ENCODE measurements around the gene ERV3-1. TPM values are rescaled to one million over a fixed set of nuclear protein-coding genes. Genes with fewer than 3 reads are reported as not detected.
"Not testable (repeated sequence)": the region's sequence is repeated elsewhere in the genome, so short reads cannot be mapped to it uniquely, and the experiment has no call there.

The ERV3-1 gene
- polyA plus RNA-seq, 3 donors, result 26.7 to 59.5 (median 28.8) TPM

- DNase-seq (ENCODE audit: extremely low read depth in 1 of 11, low read depth in 9 of 11, low spot score in 4 of 11), result peak in 5 of 11 donors; percentile 15 to 52 (median 30)
Measured at GRCh38 chr7:64951250-64951848, 55.1 kb downstream of the ERV3-1 start.

GRCh38 chr7:64950673-64951072 is 55.8 kb downstream of the ERV3-1 start:
- not testable (repeated sequence) for DNase-seq (ENCODE audit: extremely low read depth in 1 of 11, low read depth in 9 of 11, low spot score in 4 of 11)

GRCh38 chr7:64948774-64949173 is 57.7 kb downstream of the ERV3-1 start:
- DNase-seq (ENCODE audit: extremely low read depth in 1 of 11, low read depth in 9 of 11, low spot score in 4 of 11), result not testable (repeated sequence)

- no peak for DNase-seq (ENCODE audit: extremely low read depth in 1 of 11, low read depth in 9 of 11, low spot score in 4 of 11)
Measured at GRCh38 chr7:64947252-64948000, 59.1 kb downstream of the ERV3-1 start.

GRCh38 chr7:64946772-64947171 is 59.7 kb downstream of the ERV3-1 start:
- no peak for DNase-seq (ENCODE audit: extremely low read depth in 1 of 11, low read depth in 9 of 11, low spot score in 4 of 11)

- no peak for DNase-seq (ENCODE audit: extremely low read depth in 1 of 11, low read depth in 9 of 11, low spot score in 4 of 11)
Measured at GRCh38 chr7:64945503-64946175, 60.8 kb downstream of the ERV3-1 start.

GRCh38 chr7:64944667-64945502 is 61.6 kb downstream of the ERV3-1 start:
- not testable (repeated sequence) for DNase-seq (ENCODE audit: extremely low read depth in 1 of 11, low read depth in 9 of 11, low spot score in 4 of 11)

Other genes starting within 250 kb of the ERV3-1 start
- gene ZNF138, start 212.3 kb downstream of the ERV3-1 start, polyA plus RNA-seq (ENCODE audit: insufficient read length in 3 of 3), result 10 to 100 TPM; 14.4 to 24.4 (median 19.8) TPM
- gene ZNF273, start 103.4 kb downstream of the ERV3-1 start, polyA plus RNA-seq (ENCODE audit: insufficient read length in 3 of 3), result 10 to 100 TPM in 1 of 3 donors, 1 to 10 TPM in 2; 9.3 to 10.9 (median 9.6) TPM
- gene ZNF117, start 15.7 kb downstream of the ERV3-1 start, polyA plus RNA-seq (ENCODE audit: insufficient read length in 3 of 3), result 10 to 100 TPM; 28.8 to 66.4 (median 38.5) TPM